Activated CD8-positive, alpha-beta T cell treated with anti-CD3 and anti-CD28 coated beads for 36 hours (primary cell): ENCODE measurements around the gene MAGI2. TPM values are rescaled to one million over a fixed set of nuclear protein-coding genes. Genes with fewer than 3 reads are reported as not detected.

Experiments
- ATAC-seq: fragments of 200-7000 bp; cut with Tn5 transposase; one replicate; pipeline ENCODE4 v1.10.0; 2021; ENCODE audit warnings: mild to moderate bottlenecking, moderate library complexity
- CTCF ChIA-PET: fragments of 350-600 bp; sonication (Branson Sonifier 250); formaldehyde crosslinking; loops from one replicate; lab custom pipeline; 2021; ENCODE audit warnings: antibody characterized with exemption; lab: Charles Lee
- POLR2A ChIA-PET: fragments of 350-600 bp; sonication (Branson Sonifier 250); formaldehyde crosslinking; loops from one replicate; lab custom pipeline; 2021; ENCODE audit warnings: antibody characterized with exemption; lab: Charles Lee
- DNase-seq: peaks from one replicate; pipeline ENCODE4 v3.0.0-alpha.2; 2020
- H3K27ac Mint-ChIP-seq: one replicate; pipeline ENCODE4 v1.8.0; 2021; ENCODE audit warnings: mild to moderate bottlenecking, mixed read lengths
- H3K27me3 Mint-ChIP-seq: one replicate; pipeline ENCODE4 v1.8.0; 2021; ENCODE audit warnings: mixed read lengths
- H3K36me3 Mint-ChIP-seq: one replicate; pipeline ENCODE4 v1.8.0; 2021; ENCODE audit warnings: low read depth, mixed read lengths
- H3K4me1 Mint-ChIP-seq: one replicate; pipeline ENCODE4 v1.8.0; 2021; ENCODE audit warnings: low read depth, mixed read lengths
- H3K4me3 Mint-ChIP-seq: one replicate; pipeline ENCODE4 v1.8.0; 2021; ENCODE audit warnings: mild to moderate bottlenecking, moderate library complexity, mixed read lengths
- H3K9me3 Mint-ChIP-seq: one replicate; pipeline ENCODE4 v1.8.0; 2021; ENCODE audit warnings: mixed read lengths
- CTCF ChIP-seq: fragments of 200-600 bp; IDR thresholded peaks from one replicate; pipeline ENCODE4 v1.8.0; 2022; ENCODE audit warnings: antibody characterized with exemption, mild to moderate bottlenecking
- intact Hi-C: fragments of 100-400 bp; cut with micrococcal nuclease; formaldehyde crosslinking; loops from one replicate; pipeline ENCODE4 v1.10.0; 2022
- total RNA-seq, 2 experiments: library from RNA; stranded (reverse); gene quantifications; one replicate each; pipeline ENCODE4 v1.2.3, GENCODE V29; 2021

Gene MAGI2
- total RNA-seq, 2 experiments from 2014 or later: 0.04 to 0.09 TPM

- Mint-ChIP-seq H3K27me3 (no peaks in the 10 kb centered on the region), H3K4me3 (no peak overlapping the region), H3K9me3 (no peaks in the 10 kb centered on the region), H3K36me3 (no peaks in the 10 kb centered on the region), H3K4me1 (no peaks in the 10 kb centered on the region), H3K27ac (no peak overlapping the region)
- intact Hi-C loops: no loop called here
- no peak for TF ChIP-seq CTCF
- ATAC-seq: no peak
- POLR2A ChIA-PET: no interaction called here
- no peak for DNase-seq
- CTCF ChIA-PET: no interaction called here
Observed at GRCh38 chr7:79353720-79354468, 99.6 kb downstream of the MAGI2 start.

- intact Hi-C loops: no loop called here
- no peak for TF ChIP-seq CTCF
- CTCF ChIA-PET: no interaction called here
- Mint-ChIP-seq H3K9me3 (no peaks in the 10 kb centered on the region), H3K27ac (no peak overlapping the region), H3K4me3 (no peak overlapping the region), H3K36me3 (no peaks in the 10 kb centered on the region), H3K4me1 (no peaks in the 10 kb centered on the region), H3K27me3 (no peaks in the 10 kb centered on the region)
- no peak for ATAC-seq
- DNase-seq: no peak
- POLR2A ChIA-PET: no interaction called here
Observed at GRCh38 chr7:79352323-79352722, 101.1 kb downstream of the MAGI2 start.

GRCh38 chr7:79347351-79347750 lies 106.1 kb downstream of the MAGI2 start:
- H3K4me3 Mint-ChIP-seq: no peak overlapping the region
- TF ChIP-seq CTCF: no peak
- H3K36me3 Mint-ChIP-seq: no peaks in the 10 kb centered on the region
- intact Hi-C loops: no loop called here
- H3K9me3 Mint-ChIP-seq: no peaks in the 10 kb centered on the region
- ATAC-seq (no peak), DNase-seq (no peak)
- H3K27ac Mint-ChIP-seq: no peak overlapping the region
- POLR2A ChIA-PET: no interaction called here
- CTCF ChIA-PET: no interaction called here
- H3K4me1 Mint-ChIP-seq: no peaks in the 10 kb centered on the region
- no peaks in the 10 kb centered on the region for H3K27me3 Mint-ChIP-seq

- CTCF ChIA-PET: no interaction called here
Observed at GRCh38 chr7:79341902-79342301, 111.6 kb downstream of the MAGI2 start.

More at GRCh38 chr7:79341902-79342301, 111.6 kb downstream of the MAGI2 start:
- no peak for TF ChIP-seq CTCF
- no peaks in the 10 kb centered on the region for H3K9me3 Mint-ChIP-seq
- no peak for DNase-seq
- H3K27ac Mint-ChIP-seq: no peak overlapping the region
- no peaks in the 10 kb centered on the region for H3K27me3 Mint-ChIP-seq
- no peak overlapping the region for H3K4me3 Mint-ChIP-seq
- H3K4me1 Mint-ChIP-seq: no peaks in the 10 kb centered on the region
- no peaks in the 10 kb centered on the region for H3K36me3 Mint-ChIP-seq
- POLR2A ChIA-PET: no interaction called here
- intact Hi-C loops: no loop called here
- ATAC-seq: no peak
